GM18951 (cell line): ENCODE measurements around the gene GSTM5.
"Not testable (repeated sequence)": the region's sequence is repeated elsewhere in the genome, so short reads cannot be mapped to it uniquely, and the experiment has no call there.

ENCODE experiments used
- POLR2A ChIP-seq: IDR thresholded peaks from 4 replicates; pipeline ENCODE4 v1.6.1; 2011; ENCODE audit warnings: mild to moderate bottlenecking; ENCODE audit not compliant: insufficient read length, insufficient read depth; ENCODE audit errors: extremely low read depth
- in situ Hi-C: fragments of 300-500 bp; cut with MboI; formaldehyde crosslinking; loops from one replicate; pipeline ENCODE4 v1.12.0; 2022; ENCODE audit warnings: low sequenced_read_pairs, mixed read lengths, inconsistent platforms; ENCODE audit not compliant: unreplicated experiment

Gene GSTM5

GRCh38 chr1:109687641-109688499, 24.2 kb upstream of the GSTM5 start, which contains the start of gene GSTM1:
TSS of gene GSTM1 (plus strand) at chr1:109687817. CDS start at chr1:109687874, 57 bp downstream.
- TF ChIP-seq POLR2A, result peak; percentile 71
- in situ Hi-C loops, result no loop called here

GRCh38 chr1:109689844-109690405, 22.1 kb upstream of the GSTM5 start:
- in situ Hi-C loops, result no loop called here
- TF ChIP-seq POLR2A, result no peak

GRCh38 chr1:109691759-109692158, 20.3 kb upstream of the GSTM5 start:
- TF ChIP-seq POLR2A, result no peak
- in situ Hi-C loops, result no loop called here

GRCh38 chr1:109694400-109694799, 17.7 kb upstream of the GSTM5 start:
- in situ Hi-C loops, result not testable (repeated sequence)

- in situ Hi-C loops, result not testable (repeated sequence)
Measured at GRCh38 chr1:109695138-109695537, 16.9 kb upstream of the GSTM5 start.

- in situ Hi-C loops, result no loop called here
- TF ChIP-seq POLR2A, result no peak
Measured at GRCh38 chr1:109697066-109697465, 15.0 kb upstream of the GSTM5 start.

GRCh38 chr1:109697861-109698260, 14.2 kb upstream of the GSTM5 start:
- in situ Hi-C loops, result not testable (repeated sequence)

- in situ Hi-C loops, result not testable (repeated sequence)
Measured at GRCh38 chr1:109702940-109703339, 9.1 kb upstream of the GSTM5 start.

- in situ Hi-C loops, result no loop called here
- no peak for TF ChIP-seq POLR2A
Measured at GRCh38 chr1:109704173-109704572, 7.9 kb upstream of the GSTM5 start.

GRCh38 chr1:109705411-109705810, 6.6 kb upstream of the GSTM5 start:
- no peak for TF ChIP-seq POLR2A
- in situ Hi-C loops, result no loop called here

- in situ Hi-C loops, result not testable (repeated sequence)
Measured at GRCh38 chr1:109708949-109709348, 3.1 kb upstream of the GSTM5 start.

- in situ Hi-C loops, result not testable (repeated sequence)
Measured at GRCh38 chr1:109709822-109710221, 2.2 kb upstream of the GSTM5 start.

GRCh38 chr1:109712321-109712864, 342 bp downstream of the GSTM5 start:
- TF ChIP-seq POLR2A, result no peak
- in situ Hi-C loops, result no loop called here

- no peak for TF ChIP-seq POLR2A
- in situ Hi-C loops, result no loop called here
Measured at GRCh38 chr1:109713636-109714035, 1.6 kb downstream of the GSTM5 start.
